WTC11 (cell line): Measurements from ENCODE around the gene CUL5. TPM values are rescaled to one million over a fixed set of nuclear protein-coding genes. Genes with fewer than 3 reads are reported as not detected.

ENCODE experiments used
- CBFB ChIP-seq: sonication (generic); formaldehyde crosslinking; IDR thresholded peaks from 2 replicates; pipeline ENCODE4 v1.8.1; 2022; ENCODE audit warnings: mild to moderate bottlenecking, low read depth, missing genetic modification reagents
- CREB1 ChIP-seq: sonication (generic); formaldehyde crosslinking; IDR thresholded peaks from 2 replicates; pipeline ENCODE4 v1.8.0; 2023; ENCODE audit warnings: mild to moderate bottlenecking, missing genetic modification reagents
- CTCF ChIP-seq: fragments of 200-600 bp; IDR thresholded peaks from 2 replicates; pipeline ENCODE4 v1.8.0; 2022; ENCODE audit warnings: antibody characterized with exemption
- ETV6 ChIP-seq: sonication (generic); formaldehyde crosslinking; IDR thresholded peaks from 2 replicates; pipeline ENCODE4 v1.8.1; 2022; ENCODE audit warnings: mild to moderate bottlenecking, missing genetic modification reagents
- GTF2I ChIP-seq: fragments of 250-450 bp; sonication (Bioruptor Pico); conservative IDR thresholded peaks from 2 replicates; pipeline ENCODE4 v1.4.0; 2021; ENCODE audit warnings: mild to moderate bottlenecking
- JUN ChIP-seq: sonication (generic); formaldehyde crosslinking; IDR thresholded peaks from 2 replicates; pipeline ENCODE4 v1.8.0; 2023; ENCODE audit warnings: mild to moderate bottlenecking, missing genetic modification reagents
- MYBL2 ChIP-seq: sonication (generic); formaldehyde crosslinking; IDR thresholded peaks from 2 replicates; pipeline ENCODE4 v1.8.1; 2023; ENCODE audit warnings: mild to moderate bottlenecking, moderate library complexity, missing genetic modification reagents
- NFYB ChIP-seq: sonication (generic); formaldehyde crosslinking; conservative IDR thresholded peaks from 2 replicates; pipeline ENCODE4 v1.8.0; 2022; ENCODE audit warnings: low read depth, missing genetic modification reagents
- OVOL2 ChIP-seq: fragments of 250-450 bp; sonication (Bioruptor Pico); IDR thresholded peaks from 2 replicates; pipeline ENCODE4 v1.9.0; 2021; ENCODE audit warnings: mild to moderate bottlenecking, borderline replicate concordance
- SMAD3 ChIP-seq: sonication (generic); formaldehyde crosslinking; IDR thresholded peaks from 2 replicates; pipeline ENCODE4 v1.8.0; 2022; ENCODE audit warnings: missing genetic modification reagents, mild to moderate bottlenecking, borderline replicate concordance
- SMAD4 ChIP-seq: sonication (generic); formaldehyde crosslinking; IDR thresholded peaks from 2 replicates; pipeline ENCODE4 v1.8.0; 2022; ENCODE audit warnings: mild to moderate bottlenecking, missing genetic modification reagents
- TCF7 ChIP-seq: sonication (generic); formaldehyde crosslinking; IDR thresholded peaks from 2 replicates; pipeline ENCODE4 v1.8.0; 2022; ENCODE audit warnings: mild to moderate bottlenecking, low read depth, missing genetic modification reagents, moderate library complexity
- TEAD4 ChIP-seq: sonication (generic); formaldehyde crosslinking; IDR thresholded peaks from 2 replicates; pipeline ENCODE4 v1.8.0; 2022; ENCODE audit warnings: mild to moderate bottlenecking, missing genetic modification reagents
- USF1 ChIP-seq: sonication (generic); formaldehyde crosslinking; IDR thresholded peaks from 2 replicates; pipeline ENCODE4 v1.8.0; 2022; ENCODE audit warnings: mild to moderate bottlenecking, missing genetic modification reagents
- ZNF138 ChIP-seq: sonication (generic); formaldehyde crosslinking; conservative IDR thresholded peaks from 2 replicates; pipeline ENCODE4 v1.8.1; 2022; ENCODE audit warnings: mild to moderate bottlenecking, moderate library complexity, missing genetic modification reagents
- ZNF396 ChIP-seq: fragments of 250-450 bp; sonication (Bioruptor Pico); IDR thresholded peaks from 2 replicates; pipeline ENCODE4 v1.8.0; 2021; ENCODE audit warnings: mild to moderate bottlenecking, moderate library complexity, borderline replicate concordance
- ZNF532 ChIP-seq: fragments of 250-450 bp; sonication (Bioruptor Pico); IDR thresholded peaks from 2 replicates; pipeline ENCODE4 v1.9.0; 2021; ENCODE audit warnings: mild to moderate bottlenecking, borderline replicate concordance
- total RNA-seq: library from RNA; stranded (reverse); gene quantifications from 3 replicates; pipeline ENCODE4 v1.2.3, GENCODE V29; 2021
- TF ChIP-seq, protein P1 (sequence below): sonication (generic); formaldehyde crosslinking; IDR thresholded peaks from 2 replicates; pipeline ENCODE4 v1.8.0; 2022; ENCODE audit warnings: missing genetic modification reagents
- TF ChIP-seq, protein P2 (sequence below): fragments of 250-450 bp; sonication (Bioruptor Pico); IDR thresholded peaks from 2 replicates; pipeline ENCODE4 v1.9.0; 2021; ENCODE audit warnings: moderate library complexity, mild to moderate bottlenecking, inconsistent platforms, borderline replicate concordance
- TF ChIP-seq, protein P3 (sequence below): sonication (generic); formaldehyde crosslinking; IDR thresholded peaks from 2 replicates; pipeline ENCODE4 v1.8.1; 2022; ENCODE audit warnings: low read depth, missing genetic modification reagents, borderline replicate concordance
- TF ChIP-seq, protein P4 (sequence below): sonication (generic); formaldehyde crosslinking; IDR thresholded peaks from 2 replicates; pipeline ENCODE4 v1.8.1; 2023; ENCODE audit warnings: mild to moderate bottlenecking, moderate library complexity, missing genetic modification reagents
- TF ChIP-seq, protein P5 (sequence below): sonication (generic); formaldehyde crosslinking; IDR thresholded peaks from 2 replicates; pipeline ENCODE4 v1.8.0; 2023; ENCODE audit warnings: missing genetic modification reagents

The CUL5 gene
- total RNA-seq, 1 experiment from 2014 or later: 31.4 TPM

DNA sequence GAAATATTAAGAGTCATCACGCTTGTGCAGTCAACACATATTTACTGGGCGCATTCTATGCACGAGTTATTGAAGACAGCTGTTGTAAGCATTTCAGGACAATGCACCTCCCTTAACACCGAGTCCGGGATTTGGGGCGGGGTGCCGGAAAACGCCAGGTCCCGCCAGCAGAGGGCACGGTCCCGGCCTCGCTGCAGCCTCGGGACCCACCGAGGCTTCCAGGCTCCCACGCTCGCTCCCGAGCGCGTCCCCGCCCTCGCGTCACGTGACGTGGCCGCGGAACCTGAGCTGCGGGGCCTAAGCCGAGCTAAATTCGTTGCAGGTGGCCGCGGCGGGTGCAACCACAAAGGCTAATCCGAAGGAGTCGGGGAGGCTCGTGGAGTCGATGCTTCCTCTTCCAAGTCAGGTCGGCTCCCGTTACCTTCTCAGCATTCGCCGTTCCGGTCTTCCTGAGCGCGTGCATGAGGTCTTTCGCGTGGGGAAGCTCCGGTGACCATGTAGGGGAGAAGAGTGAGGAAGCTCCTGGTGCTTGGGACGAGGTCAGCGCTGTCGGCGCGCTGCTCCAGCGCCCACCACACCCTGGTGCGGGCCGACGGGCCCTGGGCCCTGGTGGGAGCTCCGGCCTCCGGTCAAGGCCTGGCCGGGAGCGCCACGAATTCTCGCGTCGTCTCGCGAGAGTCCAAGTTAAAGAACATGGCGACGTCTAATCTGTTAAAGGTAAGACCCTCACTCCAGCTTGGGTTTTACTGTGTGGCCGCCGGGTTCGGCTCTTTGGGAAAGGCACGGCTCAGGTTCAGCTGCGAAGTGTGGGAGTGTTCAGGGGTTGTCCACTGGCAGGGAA, at the start of gene CUL5 (continued):
- TF ChIP-seq ETV6 (CRISPR knock-in tag) (peak; percentile 83; the same call in 1 of the 2 replicates), SMAD3 (CRISPR knock-in tag) (no peak; the same call in 1 of the 2 replicates), CBFB (CRISPR knock-in tag) (no peak), TEAD4 (CRISPR knock-in tag) (no peak), GTF2I (CRISPR knock-in tag) (0 out of 2 replicates have a peak, but pooled peaks have one; percentile 49), SMAD4 (no peak), CREB1 (CRISPR knock-in tag) (0 out of 2 replicates have a peak, but pooled peaks have one; percentile 60), MYBL2 (0 out of 2 replicates have a peak, but pooled peaks have one; percentile 71), NFYB (CRISPR knock-in tag) (no peak), OVOL2 (no peak), JUN (CRISPR knock-in tag) (peak; percentile 88), ZNF138 (CRISPR knock-in tag) (no peak), TCF7 (no peak), ZNF532 (no peak), CTCF (peak; percentile 88), USF1 (CRISPR knock-in tag) (peak; percentile 99), ZNF396 (CRISPR knock-in tag) (no peak)
- TF ChIP-seq, protein P1, sequence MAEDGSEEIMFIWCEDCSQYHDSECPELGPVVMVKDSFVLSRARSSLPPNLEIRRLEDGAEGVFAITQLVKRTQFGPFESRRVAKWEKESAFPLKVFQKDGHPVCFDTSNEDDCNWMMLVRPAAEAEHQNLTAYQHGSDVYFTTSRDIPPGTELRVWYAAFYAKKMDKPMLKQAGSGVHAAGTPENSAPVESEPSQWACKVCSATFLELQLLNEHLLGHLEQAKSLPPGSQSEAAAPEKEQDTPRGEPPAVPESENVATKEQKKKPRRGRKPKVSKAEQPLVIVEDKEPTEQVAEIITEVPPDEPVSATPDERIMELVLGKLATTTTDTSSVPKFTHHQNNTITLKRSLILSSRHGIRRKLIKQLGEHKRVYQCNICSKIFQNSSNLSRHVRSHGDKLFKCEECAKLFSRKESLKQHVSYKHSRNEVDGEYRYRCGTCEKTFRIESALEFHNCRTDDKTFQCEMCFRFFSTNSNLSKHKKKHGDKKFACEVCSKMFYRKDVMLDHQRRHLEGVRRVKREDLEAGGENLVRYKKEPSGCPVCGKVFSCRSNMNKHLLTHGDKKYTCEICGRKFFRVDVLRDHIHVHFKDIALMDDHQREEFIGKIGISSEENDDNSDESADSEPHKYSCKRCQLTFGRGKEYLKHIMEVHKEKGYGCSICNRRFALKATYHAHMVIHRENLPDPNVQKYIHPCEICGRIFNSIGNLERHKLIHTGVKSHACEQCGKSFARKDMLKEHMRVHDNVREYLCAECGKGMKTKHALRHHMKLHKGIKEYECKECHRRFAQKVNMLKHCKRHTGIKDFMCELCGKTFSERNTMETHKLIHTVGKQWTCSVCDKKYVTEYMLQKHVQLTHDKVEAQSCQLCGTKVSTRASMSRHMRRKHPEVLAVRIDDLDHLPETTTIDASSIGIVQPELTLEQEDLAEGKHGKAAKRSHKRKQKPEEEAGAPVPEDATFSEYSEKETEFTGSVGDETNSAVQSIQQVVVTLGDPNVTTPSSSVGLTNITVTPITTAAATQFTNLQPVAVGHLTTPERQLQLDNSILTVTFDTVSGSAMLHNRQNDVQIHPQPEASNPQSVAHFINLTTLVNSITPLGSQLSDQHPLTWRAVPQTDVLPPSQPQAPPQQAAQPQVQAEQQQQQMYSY (CRISPR knock-in tag): 0 out of 2 replicates have a peak, but pooled peaks have one; percentile 32
- TF ChIP-seq, protein P2, sequence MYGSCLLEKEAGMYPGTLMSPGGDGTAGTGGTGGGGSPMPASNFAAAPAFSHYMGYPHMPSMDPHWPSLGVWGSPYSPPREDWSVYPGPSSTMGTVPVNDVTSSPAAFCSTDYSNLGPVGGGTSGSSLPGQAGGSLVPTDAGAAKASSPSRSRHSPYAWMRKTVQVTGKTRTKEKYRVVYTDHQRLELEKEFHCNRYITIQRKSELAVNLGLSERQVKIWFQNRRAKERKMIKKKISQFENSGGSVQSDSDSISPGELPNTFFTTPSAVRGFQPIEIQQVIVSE (CRISPR knock-in tag): no peak
- TF ChIP-seq, protein P3, sequence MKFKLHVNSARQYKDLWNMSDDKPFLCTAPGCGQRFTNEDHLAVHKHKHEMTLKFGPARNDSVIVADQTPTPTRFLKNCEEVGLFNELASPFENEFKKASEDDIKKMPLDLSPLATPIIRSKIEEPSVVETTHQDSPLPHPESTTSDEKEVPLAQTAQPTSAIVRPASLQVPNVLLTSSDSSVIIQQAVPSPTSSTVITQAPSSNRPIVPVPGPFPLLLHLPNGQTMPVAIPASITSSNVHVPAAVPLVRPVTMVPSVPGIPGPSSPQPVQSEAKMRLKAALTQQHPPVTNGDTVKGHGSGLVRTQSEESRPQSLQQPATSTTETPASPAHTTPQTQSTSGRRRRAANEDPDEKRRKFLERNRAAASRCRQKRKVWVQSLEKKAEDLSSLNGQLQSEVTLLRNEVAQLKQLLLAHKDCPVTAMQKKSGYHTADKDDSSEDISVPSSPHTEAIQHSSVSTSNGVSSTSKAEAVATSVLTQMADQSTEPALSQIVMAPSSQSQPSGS (CRISPR knock-in tag): no peak
- TF ChIP-seq, protein P4, sequence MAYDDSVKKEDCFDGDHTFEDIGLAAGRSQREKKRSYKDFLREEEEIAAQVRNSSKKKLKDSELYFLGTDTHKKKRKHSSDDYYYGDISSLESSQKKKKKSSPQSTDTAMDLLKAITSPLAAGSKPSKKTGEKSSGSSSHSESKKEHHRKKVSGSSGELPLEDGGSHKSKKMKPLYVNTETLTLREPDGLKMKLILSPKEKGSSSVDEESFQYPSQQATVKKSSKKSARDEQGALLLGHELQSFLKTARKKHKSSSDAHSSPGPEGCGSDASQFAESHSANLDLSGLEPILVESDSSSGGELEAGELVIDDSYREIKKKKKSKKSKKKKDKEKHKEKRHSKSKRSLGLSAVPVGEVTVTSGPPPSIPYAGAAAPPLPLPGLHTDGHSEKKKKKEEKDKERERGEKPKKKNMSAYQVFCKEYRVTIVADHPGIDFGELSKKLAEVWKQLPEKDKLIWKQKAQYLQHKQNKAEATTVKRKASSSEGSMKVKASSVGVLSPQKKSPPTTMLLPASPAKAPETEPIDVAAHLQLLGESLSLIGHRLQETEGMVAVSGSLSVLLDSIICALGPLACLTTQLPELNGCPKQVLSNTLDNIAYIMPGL (CRISPR knock-in tag): peak; percentile 99
- TF ChIP-seq, protein P5, sequence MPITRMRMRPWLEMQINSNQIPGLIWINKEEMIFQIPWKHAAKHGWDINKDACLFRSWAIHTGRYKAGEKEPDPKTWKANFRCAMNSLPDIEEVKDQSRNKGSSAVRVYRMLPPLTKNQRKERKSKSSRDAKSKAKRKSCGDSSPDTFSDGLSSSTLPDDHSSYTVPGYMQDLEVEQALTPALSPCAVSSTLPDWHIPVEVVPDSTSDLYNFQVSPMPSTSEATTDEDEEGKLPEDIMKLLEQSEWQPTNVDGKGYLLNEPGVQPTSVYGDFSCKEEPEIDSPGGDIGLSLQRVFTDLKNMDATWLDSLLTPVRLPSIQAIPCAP: no peak; the same call in 1 of the 2 replicates
